GM12892 (cell line): ENCODE measurements around the gene ANKRD34A.
A peak's percentile ranks its signal among the peaks of the same experiment; 100 is the strongest.

ENCODE experiments used
- DNase-seq: peaks from one replicate; pipeline ENCODE4 v3.0.0; 2011; ENCODE audit not compliant: insufficient read length
- FAIRE-seq: peaks from 2 replicates; lab custom pipeline; 2011; peaks lifted over from hg19 to GRCh38; lab: Jason Lieb, UNC
- POLR2A ChIP-seq: IDR thresholded peaks from 2 replicates; pipeline ENCODE4 v1.6.1; 2011; ENCODE audit warnings: low read depth, low read length, control low read depth
- POLR2AphosphoS5 ChIP-seq: IDR thresholded peaks from 2 replicates; pipeline ENCODE4 v1.6.1; 2011; ENCODE audit warnings: low read depth, low read length, control low read depth
- TAF1 ChIP-seq: IDR thresholded peaks from 2 replicates; pipeline ENCODE4 v1.6.1; 2011; ENCODE audit warnings: low read depth, mild to moderate bottlenecking, control low read depth, low read length, borderline replicate concordance

Gene ANKRD34A

GRCh38 chr1:145986551-145986950 is 22.2 kb upstream of the ANKRD34A start:
- no peak for TF ChIP-seq POLR2A
- TF ChIP-seq TAF1 = no peak
- no peak for TF ChIP-seq POLR2AphosphoS5
- DNase-seq (no peak), FAIRE-seq (no peak)

DNA sequence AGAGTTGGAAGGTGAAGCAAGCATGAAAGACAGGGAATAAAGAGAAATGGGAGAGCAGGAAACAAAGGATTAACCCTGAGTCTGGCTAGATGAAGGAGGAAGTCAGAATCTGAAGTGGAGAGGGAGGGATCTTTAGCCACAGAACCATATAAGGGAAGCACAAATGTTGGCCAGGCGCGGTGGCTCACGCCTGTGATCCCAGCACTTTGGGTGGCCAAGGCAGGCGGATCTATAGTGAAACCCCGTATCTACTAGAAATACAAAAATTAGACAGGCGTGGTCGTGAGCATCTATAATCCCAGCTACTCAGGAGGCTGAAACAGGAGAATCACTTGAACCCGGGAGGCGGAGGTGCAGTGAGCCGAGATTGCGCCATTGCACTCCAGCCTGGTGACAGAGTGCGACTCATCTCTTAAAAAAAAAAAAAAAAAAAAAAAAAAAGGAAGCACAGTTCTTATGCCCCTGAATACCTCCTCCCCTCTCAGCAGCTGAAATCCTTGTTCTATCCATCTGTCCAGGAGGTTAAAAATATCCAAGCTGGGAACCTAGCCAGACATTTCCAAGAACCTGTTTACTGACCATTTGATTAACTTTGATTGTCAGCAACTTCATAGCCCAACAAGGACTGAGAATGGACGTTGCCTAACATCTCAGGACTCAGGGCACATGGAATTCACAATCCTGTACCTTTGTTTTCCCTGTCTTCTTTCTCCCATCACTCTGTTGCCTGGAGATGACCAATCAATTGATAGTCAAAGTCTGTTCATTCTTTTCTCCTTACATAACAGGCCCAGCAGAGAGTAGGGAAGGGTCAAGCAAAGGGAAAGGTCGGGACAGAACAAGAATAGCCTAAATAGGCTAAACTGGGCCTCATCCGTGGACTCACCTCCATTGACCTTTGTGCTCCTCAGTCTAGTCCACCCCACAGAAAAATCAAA is 21.4 kb upstream of the ANKRD34A start:
- FAIRE-seq (no peak), DNase-seq (no peak)
- TF ChIP-seq POLR2A (no peak), TAF1 (no peak), POLR2AphosphoS5 (no peak)

DNA sequence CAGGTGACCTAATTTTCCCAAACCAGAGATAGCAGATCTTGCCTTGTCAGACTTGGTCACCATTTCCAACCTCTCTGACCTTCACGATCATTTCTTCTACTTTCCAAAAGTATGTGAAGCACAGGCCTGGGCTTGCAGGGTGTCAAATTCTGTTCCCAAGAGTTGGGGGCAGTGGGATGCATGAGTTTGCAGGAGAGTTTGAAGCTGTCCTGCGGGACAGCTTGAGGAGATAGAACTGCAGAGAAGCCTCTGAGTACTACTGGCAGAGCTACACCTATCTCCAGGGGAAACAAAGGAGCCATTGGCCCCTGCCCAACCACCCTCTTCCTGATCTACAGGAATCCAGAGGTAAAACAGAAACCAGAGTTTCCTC is 20.7 kb upstream of the ANKRD34A start:
- DNase-seq (no peak), FAIRE-seq (no peak)
- TF ChIP-seq POLR2A = no peak
- TF ChIP-seq POLR2AphosphoS5 = no peak
- TF ChIP-seq TAF1 = no peak

DNA sequence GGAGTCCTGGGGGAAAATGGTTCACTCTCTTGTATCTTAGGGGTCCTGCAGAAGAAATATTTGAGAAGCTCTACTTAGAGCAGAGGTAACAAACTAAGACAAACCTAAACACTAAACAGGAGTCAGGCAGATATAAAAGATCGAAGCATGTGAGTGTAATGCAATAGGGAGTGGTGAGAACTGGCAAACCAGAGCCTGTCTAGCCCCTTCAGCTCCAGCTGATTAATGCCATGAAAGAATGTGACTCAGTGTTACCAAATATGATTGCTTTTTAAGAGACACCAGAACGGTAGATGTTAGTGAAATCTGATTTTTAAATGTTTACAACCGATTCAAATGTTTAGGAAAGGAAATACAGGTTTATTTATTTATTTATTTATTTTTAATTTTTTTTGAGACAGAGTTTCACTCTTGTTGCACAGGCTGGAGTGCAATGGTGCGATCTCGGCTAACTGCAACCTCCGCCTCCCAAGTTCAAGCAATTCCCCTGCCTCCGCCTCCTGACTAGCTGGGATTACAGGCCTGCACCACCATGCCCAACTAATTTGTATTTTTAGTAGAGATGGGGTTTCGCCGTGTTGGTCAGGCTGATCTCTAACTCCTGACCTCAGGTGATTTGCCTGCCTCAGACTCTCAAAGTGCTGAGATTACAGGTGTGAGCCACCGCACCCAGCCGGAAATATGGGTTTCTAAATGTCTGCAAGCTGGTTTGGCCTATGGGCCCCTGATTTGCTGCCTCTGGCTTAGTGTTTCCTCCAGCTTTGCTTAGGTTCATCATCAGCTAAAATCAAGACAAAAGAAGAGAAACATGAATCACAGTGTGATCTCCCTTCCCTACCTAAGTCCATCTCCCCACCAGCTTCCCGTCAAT is 19.8 kb upstream of the ANKRD34A start:
- no peak for DNase-seq
- TF ChIP-seq TAF1 (no peak), POLR2AphosphoS5 (no peak), POLR2A (no peak)
- FAIRE-seq = no peak

GRCh38 chr1:145983206-145983675 is 18.9 kb upstream of the ANKRD34A start:
- TF ChIP-seq POLR2A (no peak), TAF1 (no peak), POLR2AphosphoS5 (no peak)
- DNase-seq (no peak), FAIRE-seq (no peak)

GRCh38 chr1:145982010-145982723 is 17.8 kb upstream of the ANKRD34A start:
- DNase-seq = no peak
- FAIRE-seq = no peak
- no peak for TF ChIP-seq POLR2A
- no peak for TF ChIP-seq TAF1
- TF ChIP-seq POLR2AphosphoS5 = no peak

DNA sequence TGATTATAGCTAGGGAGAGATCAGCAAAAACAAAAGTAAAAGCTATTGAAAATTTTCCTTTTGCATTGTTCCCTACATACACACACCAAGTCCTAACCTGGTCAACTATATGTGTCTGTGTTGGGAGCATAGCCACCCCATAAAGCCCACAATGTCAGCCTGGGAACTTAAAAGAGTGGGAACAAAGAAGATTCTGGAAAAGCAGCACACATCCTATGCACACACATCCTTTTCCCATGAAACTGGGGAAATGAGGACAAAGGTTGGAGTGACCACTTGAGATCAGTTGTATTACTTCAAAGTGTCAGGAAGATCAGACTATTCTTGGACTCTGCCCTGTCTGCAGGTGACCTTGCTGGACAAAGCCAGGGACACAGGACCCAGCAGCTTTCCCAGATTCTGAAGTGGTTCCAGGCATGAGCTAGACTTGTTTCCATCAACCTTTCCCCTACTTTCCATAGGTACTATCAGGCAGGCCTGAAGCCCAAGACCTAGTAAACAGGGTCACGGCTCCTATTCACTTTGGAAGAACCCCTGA is 16.2 kb upstream of the ANKRD34A start:
- no peak for FAIRE-seq
- TF ChIP-seq TAF1 (no peak), POLR2A (no peak), POLR2AphosphoS5 (no peak)
- DNase-seq = no peak

- TF ChIP-seq POLR2AphosphoS5 = 0 out of 2 replicates have a peak, but pooled peaks have one; percentile 26
- no peak for TF ChIP-seq TAF1
- DNase-seq = no peak
- peak; percentile 38 for FAIRE-seq
Observed at GRCh38 chr1:145979746-145980456, 15.5 kb upstream of the ANKRD34A start.

DNA sequence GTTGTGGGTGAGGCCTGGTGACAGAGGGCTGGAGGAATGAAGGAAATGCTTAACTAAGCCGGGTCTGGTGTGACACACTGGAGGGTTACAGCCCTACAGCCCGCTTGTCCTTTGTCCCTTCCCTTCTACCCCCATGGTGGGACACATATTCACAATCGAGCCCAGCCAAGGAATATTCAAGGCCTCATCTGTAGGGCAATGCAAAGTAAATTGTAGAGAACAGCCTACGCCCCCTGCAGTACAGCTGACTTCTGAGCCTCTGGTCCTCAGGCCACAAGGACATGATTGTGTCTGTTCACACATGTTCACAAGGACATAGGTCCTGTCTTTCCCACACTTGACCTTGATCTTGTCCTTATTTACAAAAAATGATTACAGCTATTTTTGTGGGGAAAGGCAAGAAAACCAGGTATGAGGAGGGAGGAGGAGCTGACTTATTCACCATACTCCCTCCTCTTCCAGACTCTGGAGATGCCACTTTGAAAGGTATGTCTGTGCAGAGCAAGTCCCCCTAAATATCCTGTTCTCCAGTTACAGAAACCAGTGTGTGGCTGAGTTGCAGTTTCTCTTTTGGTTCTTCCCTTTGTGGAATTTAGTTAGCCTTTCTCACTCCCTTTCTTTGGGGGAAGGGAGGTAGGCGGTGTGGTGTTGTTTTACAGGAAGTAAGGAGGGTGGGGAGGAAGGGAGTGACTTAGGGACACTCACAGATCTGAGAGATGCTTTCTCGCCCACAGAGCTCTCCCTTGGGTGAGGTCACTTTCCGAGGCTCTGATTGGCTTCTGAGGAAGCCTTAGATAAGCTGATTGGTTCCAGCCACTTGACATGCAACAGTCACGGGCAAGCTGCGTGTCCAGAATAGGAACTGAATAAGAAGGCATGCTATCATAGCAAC is 14.7 kb upstream of the ANKRD34A start:
- TF ChIP-seq POLR2A (no peak; the same call in 1 of the 2 replicates), TAF1 (no peak), POLR2AphosphoS5 (no peak)
- DNase-seq (peak; percentile 63), FAIRE-seq (peak; percentile 86)
